Frontal cortex (tissue), 4 donors: ENCODE measurements around the gene SLC6A8. TPM values are rescaled to one million over a fixed set of nuclear protein-coding genes. Genes with fewer than 3 reads are reported as not detected.
"Not testable (repeated sequence)": the region's sequence is repeated elsewhere in the genome, so short reads cannot be mapped to it uniquely, and the experiment has no call there.

Source experiments
- DNase-seq, 2 donors: peaks; one replicate each; pipeline ENCODE4 v3.0.0; 2012; ENCODE audit warnings: low spot score in 2 of 2
- FAIRE-seq: peaks from 2 replicates; lab custom pipeline; 2012; peaks lifted over from hg19 to GRCh38; lab: Jason Lieb, UNC
- total RNA-seq: library from RNA; depleted of rRNA; stranded (reverse); fragments of >200 nt; gene quantifications from one replicate; pipeline ENCODE4 v1.2.3, GENCODE V29; 2014
- donor health status: control.
- donor health status: control.
- donor health status: control.

SLC6A8 gene
- total RNA-seq, 1 donor from 2014 or later: 12.2 TPM

DNA sequence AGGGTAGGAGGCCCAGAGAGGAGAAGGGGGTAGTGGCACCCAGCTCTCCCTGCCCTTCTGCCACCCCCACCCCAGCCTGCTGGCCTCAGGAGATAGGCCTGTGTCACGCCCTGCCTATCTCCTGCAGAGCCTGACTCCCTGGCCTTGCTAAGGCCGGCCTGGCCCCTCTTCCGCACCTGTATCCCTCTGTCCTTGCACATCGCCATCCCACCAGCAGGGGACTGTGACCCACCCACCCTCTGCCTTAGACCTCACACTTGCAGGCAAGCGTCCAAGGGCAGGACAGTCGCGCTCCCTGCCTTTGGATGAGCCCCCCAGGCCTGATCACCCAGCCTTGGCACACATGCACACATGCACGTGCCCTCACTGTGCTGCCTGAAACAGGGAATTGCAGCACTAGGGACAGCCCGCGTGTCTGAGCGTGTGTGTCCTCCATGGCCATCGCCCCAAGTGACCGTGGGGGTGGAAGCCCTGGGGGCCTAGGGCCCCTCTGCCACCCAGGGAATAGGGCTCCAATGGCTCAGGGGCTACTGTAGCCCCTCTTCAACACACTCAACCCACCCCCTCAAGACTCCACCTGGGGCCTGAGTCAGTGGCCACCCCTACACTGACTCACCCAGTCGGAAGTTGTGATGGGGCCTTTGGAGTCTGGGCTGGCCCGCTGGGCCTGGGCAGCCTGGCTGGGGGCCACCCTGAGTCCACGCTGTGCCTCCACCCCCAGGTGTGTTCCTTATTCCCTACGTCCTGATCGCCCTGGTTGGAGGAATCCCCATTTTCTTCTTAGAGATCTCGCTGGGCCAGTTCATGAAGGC lies 2.1 kb downstream of the SLC6A8 start:
- FAIRE-seq: no peak
- no peak for DNase-seq

DNA sequence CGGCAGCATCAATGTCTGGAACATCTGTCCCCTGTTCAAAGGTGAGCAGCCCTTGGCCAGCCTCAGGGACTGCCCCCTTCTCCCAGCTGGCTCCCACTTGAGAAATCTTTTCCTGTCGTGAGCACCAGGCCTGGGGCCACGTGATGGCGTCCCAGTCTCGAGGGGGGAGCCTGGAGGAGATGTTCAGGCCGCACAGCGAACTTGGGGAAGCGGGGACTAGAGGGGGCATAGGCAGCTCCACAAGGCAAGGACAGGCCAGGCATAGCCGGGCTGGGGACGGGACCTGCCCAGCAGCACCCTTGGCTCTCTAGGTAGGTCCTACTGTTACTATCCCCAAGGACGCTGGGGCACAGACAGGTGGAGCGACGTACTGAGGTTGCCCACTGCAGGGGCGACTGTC lies 2.7 kb downstream of the SLC6A8 start:
- no peak for FAIRE-seq
- no peak for DNase-seq

- not testable (repeated sequence) for DNase-seq, FAIRE-seq
Measured at GRCh38 chrX:153691032-153691827, 3.5 kb downstream of the SLC6A8 start.

- DNase-seq: no peak
- FAIRE-seq: no peak
Measured at GRCh38 chrX:153692003-153692402, 4.3 kb downstream of the SLC6A8 start.

DNA sequence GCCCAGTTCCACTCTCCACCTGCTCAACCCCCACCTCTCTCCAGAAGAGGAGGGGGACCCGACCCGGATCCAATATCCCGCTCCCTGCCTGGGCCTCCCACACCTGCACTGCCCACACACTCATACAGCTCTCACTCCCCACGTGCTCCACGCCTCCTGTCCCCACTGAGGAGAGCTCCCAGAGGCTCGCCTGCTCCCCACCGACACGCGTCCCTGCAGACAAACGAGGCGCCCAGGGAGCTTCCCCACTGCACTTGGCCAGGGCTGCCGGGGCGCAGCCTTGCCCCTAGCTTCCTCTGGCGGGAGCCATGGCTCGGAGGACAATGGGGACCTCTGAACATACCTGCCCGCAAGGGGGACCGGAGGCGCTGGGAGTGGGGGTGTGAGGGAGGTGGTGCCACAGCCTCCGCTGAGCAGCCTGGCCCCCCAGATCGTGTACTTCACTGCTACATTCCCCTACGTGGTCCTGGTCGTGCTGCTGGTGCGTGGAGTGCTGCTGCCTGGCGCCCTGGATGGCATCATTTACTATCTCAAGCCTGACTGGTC lies 5.0 kb downstream of the SLC6A8 start:
- DNase-seq (no peak), FAIRE-seq (no peak)

- FAIRE-seq (no peak), DNase-seq (no peak)
Measured at GRCh38 chrX:153693216-153694086, 5.7 kb downstream of the SLC6A8 start.

DNA sequence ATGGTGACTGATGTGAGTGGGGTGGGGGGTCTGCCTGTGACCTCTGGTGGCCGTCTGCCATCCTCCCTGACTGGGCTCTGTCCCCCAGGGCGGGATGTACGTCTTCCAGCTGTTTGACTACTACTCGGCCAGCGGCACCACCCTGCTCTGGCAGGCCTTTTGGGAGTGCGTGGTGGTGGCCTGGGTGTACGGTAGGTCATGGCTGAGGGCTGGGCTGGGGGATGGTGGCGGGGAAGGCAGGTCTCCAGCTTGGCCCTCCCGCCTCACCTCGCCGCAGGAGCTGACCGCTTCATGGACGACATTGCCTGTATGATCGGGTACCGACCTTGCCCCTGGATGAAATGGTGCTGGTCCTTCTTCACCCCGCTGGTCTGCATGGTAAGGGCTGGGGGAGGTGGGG lies 6.5 kb downstream of the SLC6A8 start:
- FAIRE-seq: not testable (repeated sequence)

GRCh38 chrX:153694687-153695270 lies 7.1 kb downstream of the SLC6A8 start:
- FAIRE-seq (no peak), DNase-seq (no peak)

More for the DNA sequence above, 6.5 kb downstream of the SLC6A8 start:
- not testable (repeated sequence) for DNase-seq

DNA sequence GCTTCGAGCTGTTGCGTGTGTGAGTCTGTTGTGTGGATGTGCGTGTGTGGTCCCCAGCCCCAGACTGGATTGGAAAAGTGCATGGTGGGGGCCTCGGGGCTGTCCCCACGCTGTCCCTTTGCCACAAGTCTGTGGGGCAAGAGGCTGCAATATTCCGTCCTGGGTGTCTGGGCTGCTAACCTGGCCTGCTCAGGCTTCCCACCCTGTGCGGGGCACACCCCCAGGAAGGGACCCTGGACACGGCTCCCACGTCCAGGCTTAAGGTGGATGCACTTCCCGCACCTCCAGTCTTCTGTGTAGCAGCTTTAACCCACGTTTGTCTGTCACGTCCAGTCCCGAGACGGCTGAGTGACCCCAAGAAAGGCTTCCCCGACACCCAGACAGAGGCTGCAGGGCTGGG lies 8.4 kb downstream of the SLC6A8 start:
- FAIRE-seq (no peak), DNase-seq (no peak)

- not testable (repeated sequence) for DNase-seq, FAIRE-seq
Measured at GRCh38 chrX:153696538-153696937, 8.8 kb downstream of the SLC6A8 start.

- not testable (repeated sequence) for FAIRE-seq, DNase-seq
Measured at GRCh38 chrX:153696986-153697722, 9.4 kb downstream of the SLC6A8 start.

- no peak for DNase-seq
- FAIRE-seq: no peak
Measured at GRCh38 chrX:153697924-153698865, 10.5 kb downstream of the SLC6A8 start.

DNA sequence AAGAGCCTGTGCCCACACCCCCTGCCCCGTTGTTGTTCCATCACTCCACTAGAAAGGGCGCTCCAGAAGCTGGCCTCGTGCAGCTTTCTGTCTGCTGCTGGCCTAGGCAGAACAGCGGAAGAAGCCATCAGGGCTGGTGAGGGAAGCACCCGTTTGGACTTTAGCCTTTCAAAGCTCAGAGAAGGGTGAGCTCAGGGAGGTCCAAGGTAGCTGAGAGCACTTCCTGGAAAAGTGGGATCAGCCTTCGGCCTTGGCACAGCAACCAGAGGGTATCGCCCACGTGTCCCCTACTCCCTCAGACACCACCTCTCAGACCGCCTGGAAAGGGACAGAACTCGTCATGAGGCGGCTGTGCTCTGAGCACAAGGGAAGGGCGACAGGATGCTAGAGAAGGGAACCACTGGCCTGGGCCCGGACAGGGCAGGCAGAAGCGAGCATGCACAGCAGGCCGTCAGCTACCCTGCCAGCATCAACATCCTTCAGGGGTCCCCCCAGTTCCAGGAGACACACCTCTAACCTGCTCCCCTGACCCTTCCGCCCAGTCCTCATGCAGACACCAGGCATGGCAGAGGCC lies 11.6 kb downstream of the SLC6A8 start:
- not testable (repeated sequence) for FAIRE-seq

DNA sequence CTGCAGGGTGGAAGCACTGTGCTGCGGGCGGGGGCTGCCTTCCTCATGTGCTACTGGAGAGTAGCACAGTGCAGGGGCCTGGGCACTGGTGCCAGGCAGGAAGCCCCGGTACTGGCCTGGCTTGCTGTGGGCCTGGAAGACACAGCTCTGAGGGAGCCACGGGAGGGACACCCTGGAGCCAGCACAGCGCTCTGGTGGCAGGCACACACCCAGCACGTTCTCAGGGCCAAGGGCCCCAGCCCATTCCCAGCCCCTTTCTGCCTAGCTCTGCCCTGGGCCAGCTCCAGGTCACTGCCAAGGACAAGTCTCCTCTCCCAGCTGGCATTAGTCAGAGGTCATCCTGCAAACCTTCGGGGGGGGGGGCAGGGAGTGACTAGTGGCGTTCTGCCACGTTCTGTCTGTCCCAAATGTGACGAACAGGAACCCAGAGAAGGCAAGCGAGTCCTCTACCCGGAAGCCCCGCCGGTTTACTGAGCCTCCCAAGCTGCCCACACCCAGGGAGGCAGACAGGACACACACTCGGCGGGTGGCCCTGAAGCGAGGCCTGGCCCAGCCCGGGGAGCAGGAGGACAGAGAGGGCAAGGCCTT lies 12.2 kb downstream of the SLC6A8 start:
- not testable (repeated sequence) for FAIRE-seq, DNase-seq

More for the DNA sequence above, 11.6 kb downstream of the SLC6A8 start:
- not testable (repeated sequence) for DNase-seq

DNA sequence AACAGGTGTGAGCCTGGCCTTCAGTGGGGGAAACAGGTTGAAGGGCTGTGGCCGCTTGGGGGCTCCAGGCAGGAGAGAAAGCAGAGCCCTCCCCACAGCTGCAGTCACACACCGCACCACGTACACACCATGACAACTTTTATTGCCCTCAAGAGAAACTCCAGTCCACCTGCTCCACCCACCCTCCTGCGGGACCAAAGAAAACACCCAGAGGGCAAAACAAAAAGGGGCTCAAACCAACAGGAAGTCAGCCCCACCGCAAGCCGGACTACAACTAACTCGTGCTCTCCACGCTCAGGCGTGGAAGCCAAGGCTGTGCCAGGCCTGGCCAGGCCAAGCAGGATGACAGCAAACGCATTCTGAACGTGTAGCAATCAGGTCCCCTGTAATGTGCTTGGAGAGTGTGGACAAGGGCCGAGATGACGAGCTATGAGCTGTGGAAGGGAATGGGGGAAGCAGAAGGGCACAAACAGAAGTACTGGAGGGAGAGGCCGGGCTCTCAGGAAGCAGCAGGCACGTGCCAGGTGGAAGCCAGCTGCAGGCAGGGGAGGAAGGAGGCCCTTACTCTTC lies 12.7 kb downstream of the SLC6A8 start:
- DNase-seq (no peak), FAIRE-seq (no peak)

DNA sequence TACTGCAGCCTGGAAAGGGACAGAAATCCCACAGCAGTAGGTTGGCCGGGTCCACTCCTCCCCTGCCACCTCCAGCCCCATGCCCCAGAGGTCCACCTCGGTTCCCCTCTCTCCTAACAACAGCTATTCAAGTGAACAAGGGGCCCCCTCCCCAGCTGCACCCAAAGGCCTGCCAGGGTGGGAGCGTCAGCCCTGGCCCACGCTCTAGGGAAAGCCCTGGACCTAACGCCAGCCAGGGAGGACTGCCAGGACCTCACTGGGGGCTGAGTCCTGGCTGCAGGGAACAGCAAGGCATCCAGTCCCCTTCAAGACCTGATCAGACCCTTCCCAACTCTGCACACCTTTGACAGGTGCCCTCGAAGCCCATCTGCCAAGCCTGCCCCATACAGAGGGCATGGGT lies 13.2 kb downstream of the SLC6A8 start:
- DNase-seq (no peak), FAIRE-seq (no peak)
